ENCODE measurements around the gene PRKCSH.

The PRKCSH gene

DNA sequence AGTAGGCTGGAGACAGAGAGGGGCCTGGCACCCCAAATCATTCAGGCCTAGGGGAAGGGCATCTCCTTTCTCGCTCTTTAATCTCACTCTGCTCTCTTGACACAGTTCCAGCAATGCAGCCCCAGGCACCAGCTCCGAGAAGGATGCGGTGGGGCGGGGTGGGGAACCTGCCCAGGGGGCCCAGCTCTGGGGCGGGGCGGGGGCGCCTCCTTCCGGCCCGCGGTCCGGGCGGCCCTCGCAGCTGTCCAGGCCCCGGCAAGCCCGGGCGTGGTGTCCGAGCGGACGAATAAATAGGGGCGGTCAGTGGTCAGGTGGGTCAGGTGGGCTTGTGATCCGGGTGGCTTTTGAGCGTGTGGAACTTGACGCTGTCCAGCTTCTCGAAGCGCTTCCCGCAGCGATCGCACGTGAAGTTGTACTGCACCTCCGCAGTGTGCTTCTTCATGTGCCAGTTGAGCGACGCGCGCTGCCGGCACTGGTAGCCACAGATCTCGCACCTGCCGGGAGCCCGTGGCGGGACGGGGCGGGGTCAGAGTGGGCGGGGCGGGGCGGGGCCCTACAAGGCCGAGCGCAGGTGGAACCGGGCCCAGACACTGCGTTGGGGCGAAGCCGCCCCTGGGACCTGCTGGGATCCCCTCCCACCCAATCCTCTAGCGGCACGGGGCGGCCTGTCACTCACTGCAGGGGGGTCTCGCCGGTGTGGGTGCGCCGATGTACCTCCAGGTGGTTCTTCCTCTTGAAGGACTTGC is 48.1 kb downstream of the PRKCSH start:
- H3K27ac ChIP-seq = peak overlapping the region; percentile 84

DNA sequence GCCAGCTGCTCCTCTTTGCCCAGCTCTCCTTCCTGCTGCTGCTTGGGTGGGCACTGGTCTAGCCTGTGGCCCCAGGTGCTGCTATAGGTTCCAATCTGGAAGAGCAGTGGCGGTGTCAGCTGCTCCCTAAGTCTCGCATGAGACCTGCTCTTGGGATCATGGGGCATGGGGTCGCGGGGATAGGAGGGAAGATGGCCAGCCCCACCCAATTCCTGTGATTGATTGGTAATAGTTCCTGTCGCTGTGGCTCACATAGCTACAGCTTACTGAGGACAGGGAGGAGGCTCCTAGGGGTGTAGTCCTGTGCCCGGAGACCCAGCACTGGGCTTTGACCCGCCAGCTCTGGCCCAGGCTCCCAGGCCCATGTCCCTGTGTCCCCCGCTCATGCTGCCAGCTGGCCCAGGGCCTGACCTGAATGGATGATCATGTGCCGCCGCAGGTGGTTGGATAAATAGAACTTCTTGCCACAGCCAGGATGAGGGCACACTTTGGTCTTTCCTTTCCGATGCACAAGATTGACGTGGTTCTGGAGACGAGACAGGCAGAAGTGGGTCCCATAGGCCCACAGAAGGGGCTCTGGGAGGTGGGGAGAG is 49.9 kb downstream of the PRKCSH start:
- H3K27ac ChIP-seq = 0 out of 2 replicates have a peak overlapping the region, but pooled peaks have one; percentile 1
- TF ChIP-seq CTCF (conservative IDR thresholded peaks at IDR 0.05) (no peak), ZFX (IDR thresholded peaks at IDR 0.05) (no peak)

More for the DNA sequence above, 48.1 kb downstream of the PRKCSH start:
- no peak for TF ChIP-seq CTCF (conservative IDR thresholded peaks at IDR 0.05)

DNA sequence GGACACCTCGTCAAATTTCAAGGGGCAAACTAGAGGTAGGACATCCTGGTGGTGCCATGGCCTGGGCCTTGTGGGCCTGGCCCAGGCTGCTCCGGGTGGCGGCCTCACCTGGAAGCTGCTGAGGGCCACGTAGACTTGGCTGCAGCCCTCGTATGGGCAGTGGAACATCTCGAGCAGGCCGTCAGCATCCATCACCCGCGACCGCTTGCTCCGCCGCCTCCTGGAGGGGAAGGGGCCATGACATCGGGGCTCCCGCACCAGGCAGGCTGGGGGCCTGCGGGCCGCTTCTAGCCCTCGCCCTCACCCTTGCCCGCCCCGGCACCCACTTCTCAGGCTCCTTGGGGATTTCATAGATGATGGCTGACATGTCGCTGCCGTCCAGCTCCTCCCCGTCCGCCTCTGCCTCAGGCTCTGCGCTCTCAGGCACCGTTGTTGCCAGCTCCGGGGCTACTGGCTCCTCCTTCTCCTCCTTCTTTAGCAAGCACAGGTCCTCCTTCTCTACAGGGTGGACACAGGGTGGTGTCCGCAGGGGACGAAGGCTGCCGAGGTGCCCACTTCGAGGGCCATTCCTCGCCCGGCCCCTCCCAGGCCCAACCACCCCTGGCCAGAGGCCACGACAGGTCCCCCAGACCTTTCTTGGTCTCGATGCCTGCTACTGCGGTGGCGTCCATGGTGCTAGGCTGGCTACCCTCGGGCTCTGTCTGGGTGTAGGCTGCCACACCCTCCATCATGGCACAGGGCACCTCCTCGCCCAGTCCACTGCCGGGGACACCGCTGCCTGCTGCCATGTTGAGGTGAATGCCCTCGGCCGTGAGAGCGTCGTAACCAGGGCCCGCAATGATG is 51.4 kb downstream of the PRKCSH start:
- no peak for TF ChIP-seq CTCF (conservative IDR thresholded peaks at IDR 0.05)

GRCh38 chr19:11489378-11489777 is 53.9 kb downstream of the PRKCSH start:
- H3K27ac ChIP-seq = no peak overlapping the region
- no peak for TF ChIP-seq CTCF (conservative IDR thresholded peaks at IDR 0.05)
- no peak for TF ChIP-seq ZFX (IDR thresholded peaks at IDR 0.05)

More for the DNA sequence above, 51.4 kb downstream of the PRKCSH start:
- no peak overlapping the region for H3K27ac ChIP-seq

DNA sequence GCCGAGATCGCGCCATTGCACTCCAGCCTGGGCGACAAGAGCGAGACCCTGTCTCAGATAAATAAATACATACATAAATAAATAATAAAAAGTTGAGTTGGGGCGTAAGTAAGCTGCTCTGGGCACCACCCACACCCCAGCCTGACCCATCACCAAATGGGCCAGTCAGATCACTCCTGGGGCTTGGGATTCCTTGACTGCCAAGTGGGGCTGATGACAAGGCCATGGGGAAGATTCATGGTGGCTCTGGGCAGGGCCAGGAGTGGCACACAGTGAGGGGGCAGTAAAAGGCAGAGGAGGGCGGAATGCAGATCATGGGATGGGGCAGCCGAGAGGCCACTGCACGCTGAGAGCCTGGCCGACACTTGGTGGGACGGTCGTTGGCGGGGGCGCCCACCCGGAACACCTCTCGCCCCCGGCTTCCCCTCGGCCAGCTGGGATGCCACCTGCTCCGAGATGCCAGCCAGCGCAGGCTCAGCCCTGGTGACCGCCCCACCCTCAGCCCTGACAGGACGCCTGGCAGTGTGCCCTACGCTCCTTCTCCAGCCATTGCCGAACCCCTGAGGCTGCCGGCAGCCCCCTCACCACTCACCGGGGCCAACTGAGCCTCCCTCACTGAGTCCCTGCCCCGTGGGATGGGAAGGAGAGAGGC is 59.3 kb downstream of the PRKCSH start:
- H3K27ac ChIP-seq = no peak overlapping the region
- TF ChIP-seq ZFX (IDR thresholded peaks at IDR 0.05) = no peak
- no peak for TF ChIP-seq CTCF (conservative IDR thresholded peaks at IDR 0.05)

- no peak overlapping the region for H3K27ac ChIP-seq
- no peak for TF ChIP-seq CTCF (conservative IDR thresholded peaks at IDR 0.05)
- TF ChIP-seq ZFX (IDR thresholded peaks at IDR 0.05) = no peak
Measured at GRCh38 chr19:11495481-11495880, 60.0 kb downstream of the PRKCSH start.

All from C4-2B (cell line).